ENCODE results near the gene FAM227B.

- TF ChIP-seq CTCF (IDR thresholded peaks at IDR 0.05) (no peak), POLR2A (IDR thresholded peaks at IDR 0.05) (no peak)
Observed at GRCh38 chr15:49309889-49310288, 310.7 kb downstream of the FAM227B start.

All from body of pancreas (tissue), 4 donors.